ENCODE measurements around the gene TXNL4A. TPM values are rescaled to one million over a fixed set of nuclear protein-coding genes. Genes with fewer than 3 reads are reported as not detected.

Gene TXNL4A
- total and polyA plus RNA-seq, 4 donors: 18.0 to 86.2 (median 32.8) TPM

GRCh38 chr18:79950515-79951341 lies 37.6 kb downstream of the TXNL4A start:
- peak overlapping the region; percentile 88 to 95 for H3K9ac ChIP-seq (ENCODE audit: low read depth in 1 of 2, low read length in 2 of 2)
- peaks cover 0 to 4% (median 0%) of the 10 kb centered on the region in 4 donors for H3K36me3 ChIP-seq (ENCODE audit: control insufficient read depth in 4 of 4, insufficient read depth in 3 of 4, low read depth in 1 of 4, low read length in 3 of 4)
- 2% methylated on average over 81 of the region's 81 CpGs for WGBS
- peaks cover 13 to 51% (median 44%) of the 10 kb centered on the region in 4 donors for H3K4me1 ChIP-seq (ENCODE audit: control insufficient read depth in 4 of 4, insufficient read depth in 4 of 4, low read length in 3 of 4)
- H3K27me3 ChIP-seq (ENCODE audit: control insufficient read depth in 4 of 4, insufficient read depth in 4 of 4, low read length in 3 of 4): no peaks in the 10 kb centered on the region
- H3K9me3 ChIP-seq (ENCODE audit: control insufficient read depth in 4 of 4, low read length in 3 of 4): no peaks in the 10 kb centered on the region
- TF ChIP-seq NR2F2 (IDR thresholded peaks at IDR 0.05): no peak
- no peak for TF ChIP-seq RAD21 (IDR thresholded peaks at IDR 0.05)
- TF ChIP-seq GABPA (IDR thresholded peaks at IDR 0.05 in 1 of 2, conservative IDR thresholded peaks at IDR 0.05 in 1 of 2): no peak
- TF ChIP-seq HNF4G (IDR thresholded peaks at IDR 0.05): no peak
- TF ChIP-seq SP1 (IDR thresholded peaks at IDR 0.05): no peak
- TF ChIP-seq FOXA2 (IDR thresholded peaks at IDR 0.05): no peak
- no peak for TF ChIP-seq HNF4A (conservative IDR thresholded peaks at IDR 0.05)
- no peak for TF ChIP-seq FOXA1 (IDR thresholded peaks at IDR 0.05)
- TF ChIP-seq, protein P1, sequence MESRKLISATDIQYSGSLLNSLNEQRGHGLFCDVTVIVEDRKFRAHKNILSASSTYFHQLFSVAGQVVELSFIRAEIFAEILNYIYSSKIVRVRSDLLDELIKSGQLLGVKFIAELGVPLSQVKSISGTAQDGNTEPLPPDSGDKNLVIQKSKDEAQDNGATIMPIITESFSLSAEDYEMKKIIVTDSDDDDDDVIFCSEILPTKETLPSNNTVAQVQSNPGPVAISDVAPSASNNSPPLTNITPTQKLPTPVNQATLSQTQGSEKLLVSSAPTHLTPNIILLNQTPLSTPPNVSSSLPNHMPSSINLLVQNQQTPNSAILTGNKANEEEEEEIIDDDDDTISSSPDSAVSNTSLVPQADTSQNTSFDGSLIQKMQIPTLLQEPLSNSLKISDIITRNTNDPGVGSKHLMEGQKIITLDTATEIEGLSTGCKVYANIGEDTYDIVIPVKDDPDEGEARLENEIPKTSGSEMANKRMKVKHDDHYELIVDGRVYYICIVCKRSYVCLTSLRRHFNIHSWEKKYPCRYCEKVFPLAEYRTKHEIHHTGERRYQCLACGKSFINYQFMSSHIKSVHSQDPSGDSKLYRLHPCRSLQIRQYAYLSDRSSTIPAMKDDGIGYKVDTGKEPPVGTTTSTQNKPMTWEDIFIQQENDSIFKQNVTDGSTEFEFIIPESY (IDR thresholded peaks at IDR 0.05): no peak
- no peak for TF ChIP-seq YY1 (IDR thresholded peaks at IDR 0.05)
- TF ChIP-seq TAF1 (conservative IDR thresholded peaks at IDR 0.05): no peak
- TF ChIP-seq RXRA (IDR thresholded peaks at IDR 0.05): no peak
- no peak for TF ChIP-seq JUND (IDR thresholded peaks at IDR 0.05)
- TF ChIP-seq, protein P2, sequence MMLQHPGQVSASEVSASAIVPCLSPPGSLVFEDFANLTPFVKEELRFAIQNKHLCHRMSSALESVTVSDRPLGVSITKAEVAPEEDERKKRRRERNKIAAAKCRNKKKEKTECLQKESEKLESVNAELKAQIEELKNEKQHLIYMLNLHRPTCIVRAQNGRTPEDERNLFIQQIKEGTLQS (IDR thresholded peaks at IDR 0.05): no peak
- peak overlapping the region; percentile 90 to 96 (median 92) for H3K4me3 ChIP-seq (ENCODE audit: low read depth in 1 of 3, low read length in 3 of 3)
- DNase-seq (ENCODE audit: low spot score): no peak
- peak overlapping the region; percentile 91 for H3K27ac ChIP-seq (ENCODE audit: low read depth in 1 of 2, low read length in 2 of 2)

DNA sequence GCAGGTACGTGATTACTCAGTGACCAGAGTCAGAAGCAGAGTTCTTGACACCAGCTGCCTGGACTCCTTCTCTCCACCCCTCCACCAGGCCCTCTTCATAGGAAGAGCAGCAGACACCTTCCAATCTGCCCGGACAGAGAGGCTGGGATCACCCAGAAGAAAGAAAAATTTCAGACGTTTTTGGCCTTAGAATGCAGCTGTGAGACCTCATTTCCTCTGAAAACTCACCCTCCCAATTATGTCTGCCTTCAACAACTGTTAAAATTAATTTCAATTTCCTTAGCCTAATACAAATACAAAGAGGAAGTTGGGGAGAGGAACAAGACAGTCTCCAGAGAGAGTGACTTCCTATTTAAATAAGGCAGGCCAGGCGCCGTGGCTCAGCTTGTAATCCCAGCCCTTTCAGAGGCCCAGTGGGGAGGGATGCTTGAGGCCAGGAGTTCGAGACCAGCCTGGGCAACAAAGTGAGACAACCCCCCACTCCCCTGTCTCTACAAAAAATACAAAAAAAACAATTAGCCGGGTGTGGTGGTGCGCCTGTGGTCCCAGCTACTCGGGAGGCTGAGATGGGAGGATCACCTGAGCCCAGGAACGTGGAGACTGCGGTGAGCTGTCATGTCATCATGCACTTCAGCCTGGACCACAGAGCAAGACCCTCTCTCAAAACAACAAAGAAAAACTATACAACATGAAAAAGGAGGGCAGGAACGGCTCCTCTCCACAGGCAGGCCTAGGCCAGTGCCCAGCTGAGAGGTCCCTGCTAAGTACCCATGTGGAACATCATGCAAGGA lies 38.5 kb downstream of the TXNL4A start:
- Histone ChIP-seq H3K9me3 (ENCODE audit: control insufficient read depth in 4 of 4, low read length in 3 of 4) (no peaks in the 10 kb centered on the region), H3K4me1 (ENCODE audit: control insufficient read depth in 4 of 4, insufficient read depth in 4 of 4, low read length in 3 of 4) (peaks cover 20 to 60% (median 52%) of the 10 kb centered on the region in 4 donors), H3K9ac (ENCODE audit: low read depth in 1 of 2, low read length in 2 of 2) (peak overlapping the region; percentile 88 to 95), H3K27me3 (ENCODE audit: control insufficient read depth in 4 of 4, insufficient read depth in 4 of 4, low read length in 3 of 4) (no peaks in the 10 kb centered on the region), H3K27ac (ENCODE audit: low read depth in 1 of 2, low read length in 2 of 2) (peak overlapping the region; percentile 91), H3K4me3 (ENCODE audit: low read depth in 1 of 3, low read length in 3 of 3) (peak overlapping the region; percentile 90 to 96 (median 92)), H3K36me3 (ENCODE audit: control insufficient read depth in 4 of 4, insufficient read depth in 3 of 4, low read depth in 1 of 4, low read length in 3 of 4) (peaks cover 0 to 4% (median 0%) of the 10 kb centered on the region in 4 donors)
- DNase-seq (ENCODE audit: low spot score): no peak
- no peak for TF ChIP-seq RXRA (IDR thresholded peaks at IDR 0.05)
- TF ChIP-seq, protein P1 (IDR thresholded peaks at IDR 0.05): no peak
- TF ChIP-seq NR2F2 (IDR thresholded peaks at IDR 0.05): peak; percentile 10
- TF ChIP-seq GABPA (IDR thresholded peaks at IDR 0.05 in 1 of 2, conservative IDR thresholded peaks at IDR 0.05 in 1 of 2): peak in 1 of 2 donors; percentile 10
- 19% methylated on average over 12 of the region's 12 CpGs for WGBS

Data from liver (tissue), 9 donors.